CD14-positive monocyte (primary cell): ENCODE results near the gene NBEAL1. TPM values are rescaled to one million over a fixed set of nuclear protein-coding genes. Genes with fewer than 3 reads are reported as not detected.

Source experiments
- DNase-seq, 3 donors: peaks; one replicate each; pipeline ENCODE4 v3.0.0-alpha.2; 2011 to 2022
- H2AFZ ChIP-seq: 2 replicates; pipeline ENCODE4 v1.6.0; 2012; ENCODE audit warnings: mild to moderate bottlenecking, low read depth, low read length, inconsistent platforms; ENCODE audit not compliant: insufficient read depth, poor library complexity, severe bottlenecking
- H3K27ac ChIP-seq, 2 donors: 1 replicate in 1 of 2; 2 replicates in 1 of 2; pipeline ENCODE4 v1.5.1; 2012 to 2013; ENCODE audit warnings: low read length in 2 of 2, control low read depth in 1 of 2, inconsistent platforms in 1 of 2, low read depth in 1 of 2, mild to moderate bottlenecking in 1 of 2
- H3K27me3 ChIP-seq, 2 donors: one replicate each; pipeline versions ENCODE4 v1.6.0 to v1.6.1; 2011 to 2013; ENCODE audit warnings: low read length in 2 of 2; ENCODE audit not compliant: control insufficient read depth in 2 of 2, insufficient read depth in 2 of 2
- H3K36me3 ChIP-seq, 2 donors: replicated peaks in 1 of 2; 1 replicate in 1 of 2; 2 replicates in 1 of 2; pipeline versions ENCODE4 v1.5.1 to v1.6.1; 2012 to 2013; ENCODE audit warnings: low read length in 2 of 2, control low read depth in 1 of 2, inconsistent platforms in 1 of 2, mild to moderate bottlenecking in 1 of 2; ENCODE audit not compliant: insufficient read depth in 2 of 2, control insufficient read depth in 1 of 2
- H3K4me1 ChIP-seq, 2 donors: 1 replicate in 1 of 2; 2 replicates in 1 of 2; pipeline versions ENCODE4 v1.5.1 to v1.6.1; 2012 to 2013; ENCODE audit warnings: low read length in 2 of 2, control low read depth in 1 of 2, inconsistent platforms in 1 of 2, mild to moderate bottlenecking in 1 of 2, moderate library complexity in 1 of 2; ENCODE audit not compliant: insufficient read depth in 2 of 2, control insufficient read depth in 1 of 2
- H3K4me2 ChIP-seq: replicated peaks from 2 replicates; pipeline ENCODE3; 2012; ENCODE audit warnings: low read length, moderate library complexity, mild to moderate bottlenecking; ENCODE audit not compliant: poor library complexity, severe bottlenecking; ENCODE audit errors: extremely low read depth
- H3K4me3 ChIP-seq, 3 experiments: fragments of 200-600 bp in 1 of 3; sonication (generic) in 1 of 3; replicated peaks in 1 of 3; 1 replicate in 2 of 3; 2 replicates in 1 of 3; pipeline ENCODE4 v1.5.1; 2011 to 2013; ENCODE audit warnings: low read length in 3 of 3, mild to moderate bottlenecking in 3 of 3, control low read depth in 2 of 3, low read depth in 2 of 3, inconsistent platforms in 1 of 3, moderate library complexity in 1 of 3
- H3K79me2 ChIP-seq: 2 replicates; pipeline ENCODE4 v1.6.0; 2012; ENCODE audit warnings: mild to moderate bottlenecking, control low read depth, inconsistent platforms, low read length, moderate library complexity; ENCODE audit not compliant: insufficient read depth
- H3K9ac ChIP-seq: 2 replicates; pipeline ENCODE4 v1.6.0; 2017; ENCODE audit warnings: low read length, mild to moderate bottlenecking; ENCODE audit not compliant: insufficient read depth, poor library complexity, severe bottlenecking
- H3K9me3 ChIP-seq, 2 donors: replicated peaks in 1 of 2; 1 replicate in 1 of 2; 2 replicates in 1 of 2; pipeline versions ENCODE4 v1.5.1 to v1.6.1; 2012 to 2013; ENCODE audit warnings: low read length in 2 of 2, control low read depth in 1 of 2; ENCODE audit not compliant: control insufficient read depth in 1 of 2, insufficient read depth in 1 of 2
- H4K20me1 ChIP-seq: 2 replicates; pipeline ENCODE4 v1.6.0; 2012; ENCODE audit warnings: mild to moderate bottlenecking, low read length, control low read depth, moderate library complexity; ENCODE audit not compliant: insufficient read depth
- H3K27ac Mint-ChIP-seq, 7 donors: one replicate each; pipeline ENCODE4 v1.8.0; 2020; ENCODE audit warnings: mild to moderate bottlenecking in 7 of 7, mixed read lengths in 7 of 7, moderate library complexity in 6 of 7, inconsistent platforms in 2 of 7
- H3K27me3 Mint-ChIP-seq, 3 donors: one replicate each; pipeline ENCODE4 v1.8.0; 2021 to 2022; ENCODE audit warnings: low read depth in 3 of 3, mild to moderate bottlenecking in 3 of 3, mixed read lengths in 3 of 3, moderate library complexity in 3 of 3, inconsistent platforms in 1 of 3
- H3K36me3 Mint-ChIP-seq, 2 donors: one replicate each; pipeline ENCODE4 v1.8.0; 2020; ENCODE audit warnings: mixed read lengths in 2 of 2, inconsistent platforms in 1 of 2, mild to moderate bottlenecking in 1 of 2
- H3K4me1 Mint-ChIP-seq: one replicate; pipeline ENCODE4 v1.8.0; 2020; ENCODE audit warnings: mild to moderate bottlenecking, mixed read lengths
- H3K4me3 Mint-ChIP-seq, 2 donors: one replicate each; pipeline ENCODE4 v1.8.0; 2020; ENCODE audit warnings: mild to moderate bottlenecking in 2 of 2, mixed read lengths in 2 of 2, moderate library complexity in 1 of 2
- H3K9me3 Mint-ChIP-seq, 7 donors: one replicate each; pipeline ENCODE4 v1.8.0; 2020 to 2022; ENCODE audit warnings: mixed read lengths in 7 of 7, mild to moderate bottlenecking in 6 of 7, moderate library complexity in 6 of 7, inconsistent platforms in 2 of 7
- WGBS: methylation state at CpG from one replicate; pipeline ENCODE4 v1.1.5; 2013; ENCODE audit warnings: missing lambda C conversion rate; ENCODE audit not compliant: insufficient coverage; 5-methylcytosine and 5-hydroxymethylcytosine counted together
- intact Hi-C, 2 donors: fragments of 100-400 bp; cut with micrococcal nuclease; formaldehyde crosslinking; loops; one replicate each; pipeline versions ENCODE4 v1.15.0 to v1.15.1; 2023
- polyA plus RNA-seq, 3 donors: library from polyadenylated mRNA; depleted of rRNA in 1 of 3; unstranded in 2 of 3; stranded (reverse) in 1 of 3; fragments of 300-500 nt in 2 of 3; fragments of >200 nt in 1 of 3; fragmentation: Illumina TruSeq in 2 of 3; gene quantifications; 1 replicate in 2 of 3; 2 replicates in 1 of 3; pipeline ENCODE4 v1.2.3, GENCODE V29; 2012 to 2021
- TF ChIP-seq, protein P1 (sequence below): fragments of 200-600 bp; IDR thresholded peaks from one replicate; pipeline ENCODE4 v1.8.0; 2022; ENCODE audit warnings: antibody characterized with exemption, mild to moderate bottlenecking

NBEAL1 gene
- polyA plus RNA-seq, 3 donors: 2.5 to 5.3 (median 4.4) TPM

DNA sequence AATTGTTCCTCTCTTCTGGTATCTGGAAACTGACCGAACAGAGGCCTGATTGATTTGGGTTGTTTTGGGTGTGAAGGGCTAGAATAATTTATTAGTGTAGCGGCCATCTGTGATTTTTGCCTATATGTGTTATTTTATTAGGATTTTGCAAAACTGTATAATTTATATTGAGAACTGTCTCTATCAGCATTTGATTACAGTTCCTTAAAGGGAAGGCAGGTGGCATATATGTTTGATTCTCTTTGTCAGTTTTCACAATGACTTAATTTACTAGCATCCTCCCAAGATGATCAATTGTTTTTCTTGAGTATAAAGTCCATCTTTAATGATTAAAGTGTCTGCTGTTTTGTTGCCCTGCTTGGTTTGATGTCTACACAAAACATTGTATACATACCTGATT lies 4.5 kb downstream of the NBEAL1 start:
- no peaks in the 10 kb centered on the region for H3K9me3 ChIP-seq
- peaks cover 8 to 12% of the 10 kb centered on the region in 2 donors for H3K36me3 Mint-ChIP-seq
- H3K4me1 Mint-ChIP-seq: peaks cover 24% of the 10 kb centered on the region
- no CpG with 5 or more reads among the region's 2 CpGs for WGBS
- H3K4me2 ChIP-seq: no peak overlapping the region
- no peaks in the 10 kb centered on the region for H3K36me3 ChIP-seq
- no peaks in the 10 kb centered on the region for H4K20me1 ChIP-seq
- no peaks in the 10 kb centered on the region for H3K9me3 Mint-ChIP-seq
- TF ChIP-seq, protein P1, sequence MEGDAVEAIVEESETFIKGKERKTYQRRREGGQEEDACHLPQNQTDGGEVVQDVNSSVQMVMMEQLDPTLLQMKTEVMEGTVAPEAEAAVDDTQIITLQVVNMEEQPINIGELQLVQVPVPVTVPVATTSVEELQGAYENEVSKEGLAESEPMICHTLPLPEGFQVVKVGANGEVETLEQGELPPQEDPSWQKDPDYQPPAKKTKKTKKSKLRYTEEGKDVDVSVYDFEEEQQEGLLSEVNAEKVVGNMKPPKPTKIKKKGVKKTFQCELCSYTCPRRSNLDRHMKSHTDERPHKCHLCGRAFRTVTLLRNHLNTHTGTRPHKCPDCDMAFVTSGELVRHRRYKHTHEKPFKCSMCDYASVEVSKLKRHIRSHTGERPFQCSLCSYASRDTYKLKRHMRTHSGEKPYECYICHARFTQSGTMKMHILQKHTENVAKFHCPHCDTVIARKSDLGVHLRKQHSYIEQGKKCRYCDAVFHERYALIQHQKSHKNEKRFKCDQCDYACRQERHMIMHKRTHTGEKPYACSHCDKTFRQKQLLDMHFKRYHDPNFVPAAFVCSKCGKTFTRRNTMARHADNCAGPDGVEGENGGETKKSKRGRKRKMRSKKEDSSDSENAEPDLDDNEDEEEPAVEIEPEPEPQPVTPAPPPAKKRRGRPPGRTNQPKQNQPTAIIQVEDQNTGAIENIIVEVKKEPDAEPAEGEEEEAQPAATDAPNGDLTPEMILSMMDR: no peak
- H3K27ac Mint-ChIP-seq: no peak overlapping the region
- intact Hi-C loops: loop anchor here in 1 of 2 donors (10.0 kb wide), 2 partner anchors 216 to 644 kb away; partner anchors contain the start of genes BMPR2 and CYP20A1
- H3K4me3 Mint-ChIP-seq: no peak overlapping the region
- H3K4me1 ChIP-seq: peaks cover 9 to 13% of the 10 kb centered on the region in 2 donors
- H3K9ac ChIP-seq: no peak overlapping the region
- DNase-seq: no peak
- no peaks in the 10 kb centered on the region for H3K27me3 ChIP-seq
- no peaks in the 10 kb centered on the region for H3K27me3 Mint-ChIP-seq
- H2AFZ ChIP-seq: no peak overlapping the region
- peaks cover 4% of the 10 kb centered on the region for H3K79me2 ChIP-seq
- H3K4me3 ChIP-seq: no peak overlapping the region
- H3K27ac ChIP-seq: no peak overlapping the region

GRCh38 chr2:203021991-203022390 lies 7.3 kb downstream of the NBEAL1 start:
- H3K79me2 ChIP-seq: no peaks in the 10 kb centered on the region
- H2AFZ ChIP-seq: no peak overlapping the region
- intact Hi-C loops: no loop called here

More at GRCh38 chr2:203021991-203022390, 7.3 kb downstream of the NBEAL1 start:
- Histone ChIP-seq H3K4me3 (no peak overlapping the region), H3K9ac (no peak overlapping the region), H3K4me2 (no peak overlapping the region), H4K20me1 (no peaks in the 10 kb centered on the region), H3K27ac (no peak overlapping the region), H3K27me3 (no peaks in the 10 kb centered on the region), H3K9me3 (no peaks in the 10 kb centered on the region), H3K36me3 (no peaks in the 10 kb centered on the region), H3K4me1 (no peaks in the 10 kb centered on the region)
- Mint-ChIP-seq H3K36me3 (peaks cover 10 to 12% of the 10 kb centered on the region in 2 donors), H3K9me3 (no peaks in the 10 kb centered on the region), H3K27me3 (peaks cover 0 to 5% (median 0%) of the 10 kb centered on the region in 3 donors), H3K4me3 (no peak overlapping the region), H3K4me1 (peaks cover 13% of the 10 kb centered on the region), H3K27ac (no peak overlapping the region)
- no peak for DNase-seq
- no CpG with 5 or more reads among the region's 4 CpGs for WGBS
- TF ChIP-seq, protein P1: no peak
